Right lobe of liver (tissue), 4 donors: ENCODE measurements around the gene SYCP2.

Experiments used
- CTCF ChIP-seq, 4 donors: fragments of 200-600 bp in 3 of 4; fragments of 450-650 bp in 1 of 4; IDR thresholded peaks; one replicate each; pipeline versions ENCODE4 v1.5.1 to v1.8.0; 2016 to 2022; ENCODE audit warnings: antibody characterized with exemption in 4 of 4, mild to moderate bottlenecking in 2 of 4
- POLR2A ChIP-seq: fragments of 450-650 bp; IDR thresholded peaks from one replicate; pipeline ENCODE4 v1.6.1; 2017; ENCODE audit warnings: antibody characterized with exemption, mild to moderate bottlenecking
- donor health status: DM: no; HTN: no; CAD: no.
- donor health status: DM: no; HTN: no; CAD: no.
- donor health status: DM: no; HTN: yes; CAD: no.

- TF ChIP-seq POLR2A (no peak), CTCF (IDR thresholded peaks at IDR 0.05) (no peak)
These were observed 117.2 kb downstream of the SYCP2 start for GRCh38 chr20:59816146-59816738.
